ENCODE measurements around the gene PFKP. TPM values are rescaled to one million over a fixed set of nuclear protein-coding genes. Genes with fewer than 3 reads are reported as not detected.

Gene PFKP
- total RNA-seq, 1 donor from 2014 or later: 46.7 TPM

DNA sequence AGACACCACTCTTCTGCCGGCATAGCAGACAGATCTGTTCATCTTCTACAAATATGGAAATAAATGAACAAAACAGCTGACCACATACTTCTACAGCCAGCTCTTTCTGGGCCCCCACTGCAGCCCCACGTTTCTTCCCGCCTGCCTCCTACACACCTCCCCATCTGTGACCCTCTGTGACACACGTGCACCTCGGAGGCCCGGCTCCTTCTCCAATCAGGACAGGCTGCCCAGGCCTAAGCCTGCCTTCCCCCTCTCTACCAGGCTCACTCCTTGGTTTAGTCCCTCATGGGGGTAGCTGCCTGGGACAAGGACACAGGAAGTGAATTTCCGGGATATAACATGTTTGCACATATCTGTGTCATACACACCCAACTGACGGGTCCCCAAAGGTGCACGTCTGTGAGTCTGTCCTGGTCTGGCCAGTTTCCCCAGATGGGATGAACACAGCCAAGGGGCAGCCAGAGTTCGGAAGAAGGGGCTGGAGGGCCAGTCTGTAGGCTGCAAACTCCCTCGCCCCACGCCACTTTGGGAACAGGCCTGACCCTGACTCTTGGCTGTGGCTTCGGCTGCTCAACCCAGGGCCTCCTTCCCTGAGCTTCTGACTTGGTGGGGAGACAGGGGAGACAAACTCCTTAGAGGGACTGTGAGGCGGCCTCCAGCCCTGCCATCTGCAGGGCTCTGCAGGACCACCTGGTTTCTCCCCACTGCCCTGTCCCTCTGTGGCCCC is 75.0 kb downstream of the PFKP start:
- TF ChIP-seq, protein P1, sequence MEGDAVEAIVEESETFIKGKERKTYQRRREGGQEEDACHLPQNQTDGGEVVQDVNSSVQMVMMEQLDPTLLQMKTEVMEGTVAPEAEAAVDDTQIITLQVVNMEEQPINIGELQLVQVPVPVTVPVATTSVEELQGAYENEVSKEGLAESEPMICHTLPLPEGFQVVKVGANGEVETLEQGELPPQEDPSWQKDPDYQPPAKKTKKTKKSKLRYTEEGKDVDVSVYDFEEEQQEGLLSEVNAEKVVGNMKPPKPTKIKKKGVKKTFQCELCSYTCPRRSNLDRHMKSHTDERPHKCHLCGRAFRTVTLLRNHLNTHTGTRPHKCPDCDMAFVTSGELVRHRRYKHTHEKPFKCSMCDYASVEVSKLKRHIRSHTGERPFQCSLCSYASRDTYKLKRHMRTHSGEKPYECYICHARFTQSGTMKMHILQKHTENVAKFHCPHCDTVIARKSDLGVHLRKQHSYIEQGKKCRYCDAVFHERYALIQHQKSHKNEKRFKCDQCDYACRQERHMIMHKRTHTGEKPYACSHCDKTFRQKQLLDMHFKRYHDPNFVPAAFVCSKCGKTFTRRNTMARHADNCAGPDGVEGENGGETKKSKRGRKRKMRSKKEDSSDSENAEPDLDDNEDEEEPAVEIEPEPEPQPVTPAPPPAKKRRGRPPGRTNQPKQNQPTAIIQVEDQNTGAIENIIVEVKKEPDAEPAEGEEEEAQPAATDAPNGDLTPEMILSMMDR (IDR thresholded peaks at IDR 0.05): no peak
- no peak for TF ChIP-seq POLR2A (IDR thresholded peaks at IDR 0.05)
- TF ChIP-seq POLR2AphosphoS5 (IDR thresholded peaks at IDR 0.05; ENCODE audit: insufficient read depth in 1 of 2, low read depth in 1 of 2): no peak
- Histone ChIP-seq H3K27ac (no peak overlapping the region), H3K4me1 (no peaks in the 10 kb centered on the region), H3K27me3 (no peaks in the 10 kb centered on the region), H3K4me3 (no peak overlapping the region), H3K9me3 (no peaks in the 10 kb centered on the region), H3K36me3 (peaks cover 5 to 96% of the 10 kb centered on the region in 2 donors)
- DNase-seq (ENCODE audit: extremely low spot score in 2 of 2): no peak
- intact Hi-C loops (cut with DNase I): no loop called here

DNA sequence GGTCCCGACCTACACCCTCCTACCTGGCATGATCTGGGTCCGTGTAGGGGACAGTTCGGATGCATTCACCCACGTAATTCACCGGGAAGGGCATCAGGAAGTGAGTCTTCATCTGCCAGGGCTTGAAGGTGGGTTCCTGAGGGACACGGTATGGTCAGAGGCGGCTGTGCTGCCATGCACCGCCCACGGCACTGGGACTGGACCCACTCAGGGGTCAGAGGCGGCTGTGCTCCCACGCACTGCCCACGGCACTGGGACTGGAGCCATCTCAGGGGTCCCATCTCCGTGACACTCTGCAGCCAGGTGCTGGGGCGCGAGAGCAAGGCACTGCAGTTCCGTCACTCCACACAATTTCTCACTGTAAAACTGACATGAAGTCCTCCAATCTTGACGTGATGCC is 76.0 kb downstream of the PFKP start:
- no peaks in the 10 kb centered on the region for H3K9me3 ChIP-seq
- H3K36me3 ChIP-seq: peaks cover 5 to 96% of the 10 kb centered on the region in 2 donors
- no peak overlapping the region for H3K27ac ChIP-seq
- intact Hi-C loops (cut with DNase I): no loop called here
- no peaks in the 10 kb centered on the region for H3K4me1 ChIP-seq
- no peaks in the 10 kb centered on the region for H3K27me3 ChIP-seq
- no peak overlapping the region for H3K4me3 ChIP-seq
- no peak for DNase-seq (ENCODE audit: extremely low spot score in 2 of 2)
- TF ChIP-seq POLR2AphosphoS5 (IDR thresholded peaks at IDR 0.05; ENCODE audit: insufficient read depth in 1 of 2, low read depth in 1 of 2) (no peak), POLR2A (IDR thresholded peaks at IDR 0.05) (no peak)
- TF ChIP-seq, protein P1 (IDR thresholded peaks at IDR 0.05): no peak

DNA sequence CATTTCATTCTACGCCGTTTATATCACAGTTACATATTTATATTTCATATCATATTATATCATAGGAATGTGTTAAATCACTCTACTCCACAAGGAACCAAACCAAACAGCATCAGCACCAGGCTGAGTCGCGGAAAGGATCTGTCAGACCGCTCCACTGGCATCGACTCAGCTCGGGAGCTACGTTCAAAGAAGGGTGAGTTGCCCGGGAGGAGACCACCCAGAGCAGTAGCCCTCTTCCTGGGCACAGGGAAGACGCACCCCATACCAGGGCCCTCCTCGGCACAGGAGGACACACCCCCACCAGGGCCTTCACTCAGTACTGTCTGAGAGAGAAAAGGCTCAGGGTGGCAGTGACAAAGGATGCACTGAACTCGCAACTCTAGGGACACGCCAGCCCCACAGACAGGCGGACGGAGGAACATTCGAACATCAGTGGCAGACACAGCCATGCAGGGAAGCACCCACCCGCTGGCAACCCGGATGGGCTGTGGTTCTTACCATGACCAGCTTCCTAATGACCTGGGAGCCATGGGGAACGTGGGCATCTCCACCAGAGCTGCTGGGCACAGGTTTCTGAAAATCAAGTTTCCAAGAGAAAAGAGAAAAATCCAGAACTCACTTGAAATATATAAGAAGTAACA is 76.6 kb downstream of the PFKP start:
- no peak for TF ChIP-seq POLR2AphosphoS5 (IDR thresholded peaks at IDR 0.05; ENCODE audit: insufficient read depth in 1 of 2, low read depth in 1 of 2)
- no peak for TF ChIP-seq POLR2A (IDR thresholded peaks at IDR 0.05)
- H3K36me3 ChIP-seq: peaks cover 5 to 96% of the 10 kb centered on the region in 2 donors

DNA sequence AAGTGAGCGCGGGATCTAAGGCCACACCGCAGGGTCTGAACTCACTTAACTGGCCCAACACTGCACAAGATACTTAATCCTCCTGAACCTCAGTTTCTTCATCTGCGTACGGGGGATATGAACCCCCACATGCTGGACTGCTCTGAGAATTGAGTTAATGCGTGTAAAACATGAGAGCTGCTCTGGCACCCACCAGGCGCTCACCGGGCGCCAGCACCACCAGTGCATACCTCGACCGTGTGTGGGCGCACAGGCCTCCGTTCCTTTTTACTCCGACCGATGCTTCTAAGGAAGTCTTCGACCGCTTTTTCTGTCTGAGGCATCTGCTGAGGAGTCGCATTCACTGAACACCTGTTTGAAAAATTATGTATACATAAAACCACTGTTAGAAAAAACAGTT is 78.0 kb downstream of the PFKP start:
- TF ChIP-seq POLR2AphosphoS5 (IDR thresholded peaks at IDR 0.05; ENCODE audit: insufficient read depth in 1 of 2, low read depth in 1 of 2) (no peak), POLR2A (IDR thresholded peaks at IDR 0.05) (no peak)
- Histone ChIP-seq H3K4me3 (no peak overlapping the region), H3K4me1 (no peaks in the 10 kb centered on the region), H3K9me3 (no peaks in the 10 kb centered on the region), H3K36me3 (peaks cover 5 to 96% of the 10 kb centered on the region in 2 donors), H3K27ac (no peak overlapping the region), H3K27me3 (no peaks in the 10 kb centered on the region)
- DNase-seq (ENCODE audit: extremely low spot score in 2 of 2): no peak
- intact Hi-C loops (cut with DNase I): no loop called here

More for the DNA sequence above, 76.6 kb downstream of the PFKP start:
- Histone ChIP-seq H3K4me3 (no peak overlapping the region), H3K9me3 (no peaks in the 10 kb centered on the region), H3K27me3 (no peaks in the 10 kb centered on the region), H3K4me1 (no peaks in the 10 kb centered on the region), H3K27ac (no peak overlapping the region)
- intact Hi-C loops (cut with DNase I): no loop called here
- DNase-seq (ENCODE audit: extremely low spot score in 2 of 2): no peak

DNA sequence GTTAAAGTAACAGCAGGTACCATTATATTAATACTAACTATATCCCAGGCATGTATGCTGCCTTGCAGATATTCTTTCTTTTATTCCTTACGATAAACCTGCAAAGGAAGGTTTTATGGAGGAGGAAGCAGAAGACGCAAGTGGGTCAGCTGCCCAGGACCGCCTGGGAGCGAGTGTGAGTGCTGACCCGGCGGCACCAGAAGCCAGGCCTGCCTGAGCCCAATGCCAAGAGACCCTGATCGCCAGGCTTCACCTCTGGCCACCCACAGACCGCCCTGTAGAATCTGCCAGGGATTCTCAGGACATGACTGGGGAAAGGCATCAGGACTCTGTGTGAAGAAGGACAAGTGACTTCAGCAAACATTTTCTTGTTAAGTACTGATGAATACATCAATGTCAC is 78.9 kb downstream of the PFKP start:
- no peaks in the 10 kb centered on the region for H3K9me3 ChIP-seq
- intact Hi-C loops (cut with DNase I): no loop called here
- TF ChIP-seq POLR2AphosphoS5 (IDR thresholded peaks at IDR 0.05; ENCODE audit: insufficient read depth in 1 of 2, low read depth in 1 of 2): no peak
- TF ChIP-seq POLR2A (IDR thresholded peaks at IDR 0.05): no peak
- TF ChIP-seq, protein P1 (IDR thresholded peaks at IDR 0.05): no peak
- H3K27me3 ChIP-seq: no peaks in the 10 kb centered on the region
- H3K4me1 ChIP-seq: no peaks in the 10 kb centered on the region
- H3K36me3 ChIP-seq: peaks cover 5 to 100% of the 10 kb centered on the region in 2 donors
- H3K27ac ChIP-seq: no peak overlapping the region
- H3K4me3 ChIP-seq: no peak overlapping the region
- DNase-seq (ENCODE audit: extremely low spot score in 2 of 2): no peak
